ENCODE data around the gene EML4. TPM values are rescaled to one million over a fixed set of nuclear protein-coding genes. Genes with fewer than 3 reads are reported as not detected.

EML4 gene
- polyA plus RNA-seq, 1 experiment, result 19.1 TPM

GRCh38 chr2:42368817-42369531 is 199.8 kb downstream of the EML4 start:
- Histone ChIP-seq H3K27me3 (ENCODE audit: control insufficient read depth, insufficient read depth, low read length) (peaks cover 7% of the 10 kb centered on the region), H3K36me3 (ENCODE audit: control insufficient read depth, insufficient read depth, low read length) (no peaks in the 10 kb centered on the region), H3K4me3 (ENCODE audit: low read depth, low read length) (no peak overlapping the region)
- no peak for TF ChIP-seq CTCF (IDR thresholded peaks at IDR 0.05; ENCODE audit: insufficient read depth, low read depth, low read length)
- DNase-seq (ENCODE audit: low read depth), result no peak
- ChIA-PET CTCF (interaction anchor here (1.5 kb wide), 1 partner anchor 41 kb away, joined by 3 read pairs; no protein-coding TSS in a partner anchor), POLR2A (interaction anchor here (0.6 kb wide), 1 partner anchor 321 kb away, joined by 15 read pairs; the partner anchor contains the start of gene PKDCC)

- no peak for TF ChIP-seq CTCF (IDR thresholded peaks at IDR 0.05; ENCODE audit: insufficient read depth, low read depth, low read length)
- H3K4me3 ChIP-seq (ENCODE audit: low read depth, low read length), result no peak overlapping the region
- DNase-seq (ENCODE audit: low read depth), result no peak
- ChIA-PET CTCF (no interaction called here), POLR2A (no interaction called here)
- H3K36me3 ChIP-seq (ENCODE audit: control insufficient read depth, insufficient read depth, low read length), result no peaks in the 10 kb centered on the region
- peaks cover 7% of the 10 kb centered on the region for H3K27me3 ChIP-seq (ENCODE audit: control insufficient read depth, insufficient read depth, low read length)
Measured at GRCh38 chr2:42369532-42370229, 200.5 kb downstream of the EML4 start.

GRCh38 chr2:42371611-42372473 is 202.7 kb downstream of the EML4 start:
- Histone ChIP-seq H3K27me3 (ENCODE audit: control insufficient read depth, insufficient read depth, low read length) (peaks cover 8% of the 10 kb centered on the region), H3K4me3 (ENCODE audit: low read depth, low read length) (no peak overlapping the region), H3K36me3 (ENCODE audit: control insufficient read depth, insufficient read depth, low read length) (no peaks in the 10 kb centered on the region)
- ChIA-PET CTCF (interaction anchor here (0.6 to 0.7 kb wide), 2 partner anchors 7 to 275 kb away, joined by 3 to 4 read pairs; no protein-coding TSS in a partner anchor), POLR2A (no interaction called here)
- DNase-seq (ENCODE audit: low read depth), result no peak
- no peak for TF ChIP-seq CTCF (IDR thresholded peaks at IDR 0.05; ENCODE audit: insufficient read depth, low read depth, low read length)

- H3K27me3 ChIP-seq (ENCODE audit: control insufficient read depth, insufficient read depth, low read length), result peaks cover 5% of the 10 kb centered on the region
- no peaks in the 10 kb centered on the region for H3K36me3 ChIP-seq (ENCODE audit: control insufficient read depth, insufficient read depth, low read length)
- no peak for DNase-seq (ENCODE audit: low read depth)
- POLR2A ChIA-PET, result no interaction called here
- CTCF ChIA-PET, result interaction anchor here (0.7 kb wide), 1 partner anchor 121 kb away, joined by 3 read pairs; the partner anchor contains the start of gene KCNG3
- no peak for TF ChIP-seq CTCF (IDR thresholded peaks at IDR 0.05; ENCODE audit: insufficient read depth, low read depth, low read length)
- no peak overlapping the region for H3K4me3 ChIP-seq (ENCODE audit: low read depth, low read length)
Measured at GRCh38 chr2:42372474-42373200, 203.5 kb downstream of the EML4 start.

Data from BJ (cell line).